Endothelial cell of umbilical vein (primary cell): ENCODE data around the gene KCNK10.

Experiments used
- CTCF ChIP-seq, 2 donors: IDR thresholded peaks; 1 replicate in 1 of 2; 2 replicates in 1 of 2; pipeline ENCODE4 v1.5.1; 2011; ENCODE audit warnings: low read length in 2 of 2, mild to moderate bottlenecking in 2 of 2, moderate library complexity in 2 of 2, control low read depth in 1 of 2, inconsistent platforms in 1 of 2, low read depth in 1 of 2; ENCODE audit not compliant: insufficient read depth in 1 of 2; ENCODE audit errors: extremely low read depth in 1 of 2
- EZH2 ChIP-seq: IDR thresholded peaks from 2 replicates; pipeline ENCODE4 v1.6.1; 2012; ENCODE audit warnings: borderline replicate concordance, low read depth, mild to moderate bottlenecking, moderate library complexity, low read length, inconsistent platforms; ENCODE audit not compliant: severe bottlenecking
- MAX ChIP-seq: IDR thresholded peaks from 2 replicates; pipeline ENCODE4 v1.6.1; 2011; ENCODE audit not compliant: insufficient read depth, insufficient read length
- POLR2A ChIP-seq: IDR thresholded peaks from 2 replicates; pipeline ENCODE4 v1.6.1; 2012; ENCODE audit warnings: low read depth, mild to moderate bottlenecking, control low read depth, low read length
- POLR2AphosphoS5 ChIP-seq: IDR thresholded peaks from 2 replicates; pipeline ENCODE4 v1.6.1; 2012; ENCODE audit warnings: low read depth, mild to moderate bottlenecking, control low read depth, low read length, moderate library complexity; ENCODE audit not compliant: insufficient read depth

GRCh38 chr14:88146881-88147649, 176.0 kb downstream of the KCNK10 start:
- TF ChIP-seq POLR2AphosphoS5 = no peak
- TF ChIP-seq POLR2A = no peak
- TF ChIP-seq CTCF (IDR thresholded peaks at IDR 0.05; ENCODE audit: extremely low read depth in 1 of 2, insufficient read depth in 1 of 2, low read depth in 1 of 2, low read length in 2 of 2) = no peak
- no peak for TF ChIP-seq EZH2
- TF ChIP-seq MAX = no peak
